ENCODE data around the gene IGF2R. TPM values are rescaled to one million over a fixed set of nuclear protein-coding genes. Genes with fewer than 3 reads are reported as not detected.

Gene IGF2R
- total and polyA plus RNA-seq, 2 experiments from 2014 or later: 8.1 to 30.9 TPM

DNA sequence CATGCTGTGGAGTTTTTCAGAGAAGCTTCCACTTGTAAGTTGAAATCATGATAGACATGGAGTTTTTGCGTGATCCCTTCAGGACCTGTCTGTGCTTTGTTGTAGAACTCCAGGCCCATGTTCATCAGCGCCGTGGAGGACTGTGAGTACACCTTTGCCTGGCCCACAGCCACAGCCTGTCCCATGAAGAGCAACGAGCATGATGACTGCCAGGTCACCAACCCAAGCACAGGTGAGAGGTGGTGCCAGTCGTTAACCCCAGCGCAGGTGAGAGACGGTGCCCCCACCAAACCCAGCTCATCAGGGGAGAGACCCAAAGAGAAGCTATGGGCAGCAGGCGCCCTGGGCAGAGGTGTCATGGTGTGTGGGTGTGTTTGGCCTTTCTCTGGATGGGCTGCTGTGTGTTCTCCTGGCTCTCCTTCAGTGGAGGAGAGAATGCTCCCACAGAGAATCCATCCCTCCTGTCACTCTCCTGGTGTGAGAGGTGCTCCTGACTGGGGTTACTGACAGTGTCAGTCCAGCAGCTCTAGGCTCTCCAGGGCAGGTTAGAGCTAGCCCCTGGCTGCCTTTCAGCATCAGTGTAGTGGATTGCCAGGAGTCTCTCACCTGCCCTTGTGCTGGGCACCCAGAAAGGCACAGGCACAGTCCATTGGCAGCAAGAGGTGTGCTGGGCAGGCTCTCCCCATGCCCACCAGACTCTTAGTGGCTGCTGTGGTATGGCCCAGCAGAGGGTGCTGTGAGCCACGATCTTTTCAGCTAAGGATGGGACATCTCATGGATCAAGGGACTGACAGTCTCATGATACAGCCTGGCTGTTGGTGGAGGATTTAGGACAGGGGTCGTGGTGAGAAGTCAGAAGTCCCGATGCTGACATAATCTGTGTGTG is 103.2 kb downstream of the IGF2R start:
- no peak overlapping the region for H3K4me3 ChIP-seq
- peaks cover 1% of the 10 kb centered on the region; the same call in 1 of the 2 replicates for H3K4me1 ChIP-seq (ENCODE audit: insufficient read depth)
- no peaks in the 10 kb centered on the region for H3K79me2 ChIP-seq (ENCODE audit: insufficient read depth)
- in situ Hi-C loops (cut with MboI): no loop called here
- H3F3A ChIP-seq (ENCODE audit: insufficient read depth): 0 out of 2 replicates have a peak, but pooled peaks cover 2% of the 10 kb centered on the region
- DNase-seq: peak; percentile 16
- no peak overlapping the region for H3K9ac ChIP-seq
- H3K9me2 ChIP-seq (ENCODE audit: insufficient read depth): no peaks in the 10 kb centered on the region
- WGBS, 2 experiments (ENCODE audit: low coverage in 1 of 2, low lambda C conversion rate in 2 of 2, missing lambda C conversion rate in 2 of 2): 90 to 92% methylated on average over 11 of the region's 11 CpGs
- TF ChIP-seq EZH2phosphoT487 (IDR thresholded peaks at IDR 0.05; ENCODE audit: insufficient read depth, low read depth): no peak
- TF ChIP-seq EZH2 (IDR thresholded peaks at IDR 0.05; ENCODE audit: insufficient read depth, poor library complexity, severe bottlenecking): no peak
- no peaks in the 10 kb centered on the region for H3K27me3 ChIP-seq (replicated peaks; ENCODE audit: insufficient read depth)
- no peak overlapping the region for H2AFZ ChIP-seq
- no peak overlapping the region for H3K4me2 ChIP-seq (ENCODE audit: unreplicated experiment)
- H4K20me1 ChIP-seq (ENCODE audit: insufficient read depth): no peaks in the 10 kb centered on the region
- no peaks in the 10 kb centered on the region for H3K9me3 ChIP-seq (ENCODE audit: low read depth)
- no peaks in the 10 kb centered on the region; the same call in 1 of the 2 replicates for H3K36me3 ChIP-seq (ENCODE audit: low read depth)
- no peak overlapping the region for H3K27ac ChIP-seq

DNA sequence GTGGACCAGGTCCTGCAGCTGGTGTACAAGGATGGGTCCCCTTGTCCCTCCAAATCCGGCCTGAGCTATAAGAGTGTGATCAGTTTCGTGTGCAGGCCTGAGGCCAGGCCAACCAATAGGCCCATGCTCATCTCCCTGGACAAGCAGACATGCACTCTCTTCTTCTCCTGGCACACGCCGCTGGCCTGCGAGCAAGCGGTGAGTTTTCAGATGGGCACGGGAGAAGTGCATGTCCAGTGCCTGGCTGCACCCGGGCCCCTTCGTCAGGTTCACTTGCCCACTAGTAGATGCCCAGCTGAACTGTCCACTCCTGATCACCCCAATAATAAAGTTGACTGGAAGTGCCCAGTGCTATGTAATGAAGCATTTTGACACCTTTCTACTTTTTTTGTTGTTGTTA is 104.4 kb downstream of the IGF2R start:
- no peak overlapping the region for H3K4me3 ChIP-seq
- H3F3A ChIP-seq (ENCODE audit: insufficient read depth): peaks cover 11% of the 10 kb centered on the region; the same call in 1 of the 2 replicates
- TF ChIP-seq EZH2phosphoT487 (IDR thresholded peaks at IDR 0.05; ENCODE audit: insufficient read depth, low read depth) (no peak), EZH2 (IDR thresholded peaks at IDR 0.05; ENCODE audit: insufficient read depth, poor library complexity, severe bottlenecking) (no peak)
- in situ Hi-C loops (cut with MboI): no loop called here
- no peaks in the 10 kb centered on the region for H3K9me2 ChIP-seq (ENCODE audit: insufficient read depth)
- H3K4me2 ChIP-seq (ENCODE audit: unreplicated experiment): no peak overlapping the region
- DNase-seq: no peak
- H4K20me1 ChIP-seq (ENCODE audit: insufficient read depth): no peaks in the 10 kb centered on the region
- no peaks in the 10 kb centered on the region for H3K9me3 ChIP-seq (ENCODE audit: low read depth)
- no peaks in the 10 kb centered on the region for H3K79me2 ChIP-seq (ENCODE audit: insufficient read depth)
- H3K9ac ChIP-seq: no peak overlapping the region
- H3K4me1 ChIP-seq (ENCODE audit: insufficient read depth): peaks cover 10% of the 10 kb centered on the region
- H3K27me3 ChIP-seq (replicated peaks; ENCODE audit: insufficient read depth): no peaks in the 10 kb centered on the region
- H3K36me3 ChIP-seq (ENCODE audit: low read depth): no peaks in the 10 kb centered on the region; the same call in 1 of the 2 replicates
- WGBS, 2 experiments (ENCODE audit: low coverage in 1 of 2, low lambda C conversion rate in 2 of 2, missing lambda C conversion rate in 2 of 2): 98% methylated on average over 9 of the region's 9 CpGs
- no peak overlapping the region for H3K27ac ChIP-seq
- no peak overlapping the region for H2AFZ ChIP-seq

DNA sequence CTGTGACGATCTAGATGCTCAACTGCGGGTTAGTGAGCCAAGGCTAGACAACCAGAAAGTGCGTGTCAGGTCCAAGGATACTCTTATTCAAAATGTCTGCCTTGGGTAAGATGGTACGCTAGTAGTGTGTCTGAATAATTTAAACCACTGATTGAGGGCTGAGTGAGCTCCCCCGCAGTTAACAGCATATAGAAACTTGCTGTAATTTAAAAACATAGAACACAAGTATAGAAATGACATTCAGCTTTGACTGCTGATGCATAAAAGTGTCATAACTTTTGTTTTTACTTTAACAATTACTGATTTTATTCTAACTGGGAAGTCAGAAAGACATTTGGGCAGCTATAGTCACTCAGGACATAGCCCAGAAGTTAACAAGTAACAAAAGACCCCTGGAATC is 107.1 kb downstream of the IGF2R start:
- H3K9me3 ChIP-seq (ENCODE audit: low read depth): no peaks in the 10 kb centered on the region
- no peaks in the 10 kb centered on the region; the same call in 1 of the 2 replicates for H3K36me3 ChIP-seq (ENCODE audit: low read depth)
- H3K4me2 ChIP-seq (ENCODE audit: unreplicated experiment): no peak overlapping the region
- peaks cover 10% of the 10 kb centered on the region for H3K4me1 ChIP-seq (ENCODE audit: insufficient read depth)
- H3F3A ChIP-seq (ENCODE audit: insufficient read depth): peaks cover 11% of the 10 kb centered on the region; the same call in 1 of the 2 replicates
- H3K9me2 ChIP-seq (ENCODE audit: insufficient read depth): no peaks in the 10 kb centered on the region
- TF ChIP-seq EZH2 (IDR thresholded peaks at IDR 0.05; ENCODE audit: insufficient read depth, poor library complexity, severe bottlenecking) (no peak), EZH2phosphoT487 (IDR thresholded peaks at IDR 0.05; ENCODE audit: insufficient read depth, low read depth) (no peak)
- no peak overlapping the region for H3K4me3 ChIP-seq
- H2AFZ ChIP-seq: no peak overlapping the region
- in situ Hi-C loops (cut with MboI): no loop called here
- no peak overlapping the region for H3K27ac ChIP-seq
- H3K9ac ChIP-seq: no peak overlapping the region
- H4K20me1 ChIP-seq (ENCODE audit: insufficient read depth): no peaks in the 10 kb centered on the region
- WGBS, 2 experiments (ENCODE audit: low coverage in 1 of 2, low lambda C conversion rate in 2 of 2, missing lambda C conversion rate in 2 of 2): 97 to 100% methylated on average over 5 of the region's 5 CpGs
- H3K27me3 ChIP-seq (replicated peaks; ENCODE audit: insufficient read depth): no peaks in the 10 kb centered on the region
- DNase-seq: no peak
- no peaks in the 10 kb centered on the region for H3K79me2 ChIP-seq (ENCODE audit: insufficient read depth)

DNA sequence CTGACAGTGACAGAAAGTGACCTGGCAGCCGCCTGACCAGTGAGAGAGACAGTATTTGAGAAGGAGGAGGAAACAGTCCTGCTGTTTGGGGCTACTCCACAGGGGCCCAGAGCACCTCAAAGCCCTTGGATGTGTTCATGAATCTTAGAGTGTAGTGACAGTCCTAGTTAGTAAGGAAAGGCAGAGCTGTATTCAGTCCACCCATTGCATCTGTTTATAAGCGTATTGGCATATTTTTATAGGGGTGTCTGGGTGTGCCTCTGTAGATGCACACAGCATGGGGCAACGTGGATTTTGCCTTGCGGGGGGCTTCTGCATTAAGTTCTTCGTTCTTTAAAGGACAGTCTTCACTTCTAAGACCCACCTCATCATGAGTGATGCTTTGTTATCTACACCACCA is 108.1 kb downstream of the IGF2R start:
- Histone ChIP-seq H3F3A (ENCODE audit: insufficient read depth) (peaks cover 11% of the 10 kb centered on the region; the same call in 1 of the 2 replicates), H3K4me1 (ENCODE audit: insufficient read depth) (peaks cover 10% of the 10 kb centered on the region), H3K27me3 (replicated peaks; ENCODE audit: insufficient read depth) (no peaks in the 10 kb centered on the region), H3K79me2 (ENCODE audit: insufficient read depth) (no peaks in the 10 kb centered on the region), H3K4me3 (no peak overlapping the region), H4K20me1 (ENCODE audit: insufficient read depth) (no peaks in the 10 kb centered on the region), H3K27ac (peak overlapping the region; percentile 52; the same call in 1 of the 2 replicates), H3K4me2 (ENCODE audit: unreplicated experiment) (no peak overlapping the region), H3K9me2 (ENCODE audit: insufficient read depth) (no peaks in the 10 kb centered on the region), H3K9ac (no peak overlapping the region), H3K36me3 (ENCODE audit: low read depth) (peaks cover 5% of the 10 kb centered on the region; the same call in 1 of the 2 replicates), H3K9me3 (ENCODE audit: low read depth) (no peaks in the 10 kb centered on the region), H2AFZ (no peak overlapping the region)
- in situ Hi-C loops (cut with MboI): no loop called here
- WGBS, 2 experiments (ENCODE audit: low coverage in 1 of 2, low lambda C conversion rate in 2 of 2, missing lambda C conversion rate in 2 of 2): 63 to 65% methylated on average over 5 of the region's 5 CpGs
- no peak for DNase-seq
- TF ChIP-seq EZH2phosphoT487 (IDR thresholded peaks at IDR 0.05; ENCODE audit: insufficient read depth, low read depth) (no peak), EZH2 (IDR thresholded peaks at IDR 0.05; ENCODE audit: insufficient read depth, poor library complexity, severe bottlenecking) (no peak)
